Measurements from ENCODE around the gene TMTC1.

DNA sequence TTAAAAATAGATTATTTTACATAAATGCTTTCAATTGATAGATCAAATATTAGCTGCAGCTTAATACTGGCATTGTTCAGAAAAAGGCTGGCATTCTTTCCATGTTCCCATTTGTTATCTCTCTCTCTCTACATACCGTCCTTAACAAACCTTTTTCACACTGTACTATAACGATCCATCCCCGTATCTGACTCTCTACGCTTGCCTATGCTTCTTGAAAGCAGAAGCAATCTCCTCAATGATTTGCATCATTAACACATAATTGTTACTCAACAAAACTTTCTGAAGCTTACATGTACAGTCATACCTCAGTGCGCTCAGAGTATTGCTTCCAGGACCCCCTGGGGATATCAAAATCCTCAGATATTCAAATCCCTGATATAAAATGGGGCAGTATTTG is 89.7 kb downstream of the TMTC1 start:
- TF ChIP-seq RCOR1 (IDR thresholded peaks at IDR 0.05; ENCODE audit: low read length) (no peak), RAD21 (IDR thresholded peaks at IDR 0.05; ENCODE audit: low read length) (no peak), EZH2phosphoT487 (IDR thresholded peaks at IDR 0.05; ENCODE audit: borderline replicate concordance, low read depth) (no peak), EP300 (IDR thresholded peaks at IDR 0.05; ENCODE audit: borderline replicate concordance in 1 of 2, low read depth in 1 of 2, low read length in 1 of 2) (no peak)
- TF ChIP-seq, protein P1, sequence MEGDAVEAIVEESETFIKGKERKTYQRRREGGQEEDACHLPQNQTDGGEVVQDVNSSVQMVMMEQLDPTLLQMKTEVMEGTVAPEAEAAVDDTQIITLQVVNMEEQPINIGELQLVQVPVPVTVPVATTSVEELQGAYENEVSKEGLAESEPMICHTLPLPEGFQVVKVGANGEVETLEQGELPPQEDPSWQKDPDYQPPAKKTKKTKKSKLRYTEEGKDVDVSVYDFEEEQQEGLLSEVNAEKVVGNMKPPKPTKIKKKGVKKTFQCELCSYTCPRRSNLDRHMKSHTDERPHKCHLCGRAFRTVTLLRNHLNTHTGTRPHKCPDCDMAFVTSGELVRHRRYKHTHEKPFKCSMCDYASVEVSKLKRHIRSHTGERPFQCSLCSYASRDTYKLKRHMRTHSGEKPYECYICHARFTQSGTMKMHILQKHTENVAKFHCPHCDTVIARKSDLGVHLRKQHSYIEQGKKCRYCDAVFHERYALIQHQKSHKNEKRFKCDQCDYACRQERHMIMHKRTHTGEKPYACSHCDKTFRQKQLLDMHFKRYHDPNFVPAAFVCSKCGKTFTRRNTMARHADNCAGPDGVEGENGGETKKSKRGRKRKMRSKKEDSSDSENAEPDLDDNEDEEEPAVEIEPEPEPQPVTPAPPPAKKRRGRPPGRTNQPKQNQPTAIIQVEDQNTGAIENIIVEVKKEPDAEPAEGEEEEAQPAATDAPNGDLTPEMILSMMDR (IDR thresholded peaks at IDR 0.05): no peak
